Ramos (cell line): ENCODE measurements around the gene LARGE1.
"Not testable (repeated sequence)": the region's sequence is repeated elsewhere in the genome, so short reads cannot be mapped to it uniquely, and the experiment has no call there.

Experiments used
- in situ Hi-C: fragments of 300-500 bp; cut with MboI; formaldehyde crosslinking; loops from one replicate; pipeline ENCODE4 v1.14.3; 2022; ENCODE audit warnings: low sequenced_read_pairs; ENCODE audit not compliant: unreplicated experiment

Gene LARGE1

DNA sequence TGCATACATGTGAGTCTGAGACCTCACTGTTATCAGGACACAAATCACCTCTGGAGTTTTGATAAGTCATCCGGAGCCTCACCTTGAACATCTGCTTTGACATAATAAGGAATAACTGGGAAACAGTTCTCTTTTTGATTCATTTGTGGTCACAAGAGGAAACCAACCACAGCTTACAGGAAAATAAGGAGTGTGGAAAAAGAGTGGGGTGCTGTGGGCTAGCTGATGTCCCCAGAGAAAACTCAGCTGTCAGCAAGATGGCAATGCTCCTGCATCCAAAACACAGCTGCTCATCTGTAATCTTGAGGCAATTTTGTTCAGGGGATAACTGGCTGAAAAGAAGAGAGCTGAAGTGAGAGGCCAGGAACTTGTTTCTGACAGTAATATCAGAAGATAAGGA, 445.7 kb downstream of the LARGE1 start:
- in situ Hi-C loops: no loop called here

DNA sequence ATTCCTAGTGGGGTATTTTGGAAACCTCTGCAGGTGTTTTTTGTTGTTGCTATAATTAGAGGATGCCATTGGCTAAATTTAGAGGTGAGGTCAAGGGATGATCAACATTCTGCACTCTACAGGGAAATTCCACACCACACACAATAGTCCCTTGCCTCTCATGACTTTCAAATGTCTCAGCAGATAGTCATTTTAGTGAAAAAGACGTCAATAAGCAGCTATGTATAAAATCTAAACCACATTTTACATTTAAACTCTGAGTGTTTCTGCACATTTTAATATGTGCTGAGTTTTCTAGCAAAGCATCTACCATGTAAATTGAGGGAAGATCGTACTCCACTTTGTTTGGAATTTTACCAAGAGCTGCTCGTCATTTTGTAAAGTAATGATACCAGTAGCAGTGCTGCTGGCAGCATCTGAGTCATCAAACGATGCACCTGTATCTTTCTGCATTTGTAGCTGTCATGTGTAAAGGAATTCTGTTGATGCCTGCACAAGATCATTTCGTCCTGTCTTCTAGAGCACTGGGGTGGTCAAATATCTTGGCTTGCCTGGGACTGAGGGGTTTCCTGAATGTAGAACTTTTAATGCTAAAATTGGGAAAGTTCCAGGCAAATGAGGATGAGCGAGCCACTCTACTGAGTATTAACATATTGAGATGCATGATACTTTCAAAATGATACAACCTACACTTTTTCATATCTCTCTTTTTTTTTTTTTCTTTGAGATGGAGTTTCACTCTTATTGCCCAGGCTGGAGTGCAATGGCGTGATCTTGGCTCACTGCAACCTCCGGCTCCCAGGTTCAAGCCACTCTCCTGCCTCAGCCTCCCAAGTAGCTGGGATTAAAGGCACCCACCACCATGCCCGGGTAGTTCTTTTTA, 447.6 kb downstream of the LARGE1 start:
- in situ Hi-C loops: no loop called here

- in situ Hi-C loops: no loop called here
Measured at GRCh38 chr22:33470456-33470855, 449.8 kb downstream of the LARGE1 start.

DNA sequence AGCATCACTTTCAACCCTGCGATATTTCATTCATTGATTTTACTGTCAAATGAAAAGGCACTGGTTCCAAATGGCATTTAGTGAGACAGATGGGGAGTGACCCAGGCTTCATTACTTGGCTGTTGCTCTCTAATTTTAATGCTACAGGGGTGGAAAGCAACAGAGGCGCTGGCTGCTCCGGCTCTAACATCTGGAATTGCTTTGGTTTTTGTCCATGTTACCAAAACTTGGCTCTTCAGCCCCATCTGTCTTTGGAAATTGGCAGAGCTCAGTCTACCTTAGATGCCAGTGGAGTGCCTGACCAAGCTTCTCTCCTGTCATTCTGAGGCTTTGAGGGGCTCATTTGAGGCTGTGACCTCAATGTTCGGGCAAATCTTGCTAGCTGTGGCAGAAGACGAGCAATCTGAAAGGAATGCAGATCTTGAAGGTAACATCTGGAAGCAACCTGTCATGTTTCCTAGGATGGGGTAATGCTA, 452.6 kb downstream of the LARGE1 start:
- in situ Hi-C loops: no loop called here

- in situ Hi-C loops: no loop called here
Measured at GRCh38 chr22:33467080-33467479, 453.2 kb downstream of the LARGE1 start.

DNA sequence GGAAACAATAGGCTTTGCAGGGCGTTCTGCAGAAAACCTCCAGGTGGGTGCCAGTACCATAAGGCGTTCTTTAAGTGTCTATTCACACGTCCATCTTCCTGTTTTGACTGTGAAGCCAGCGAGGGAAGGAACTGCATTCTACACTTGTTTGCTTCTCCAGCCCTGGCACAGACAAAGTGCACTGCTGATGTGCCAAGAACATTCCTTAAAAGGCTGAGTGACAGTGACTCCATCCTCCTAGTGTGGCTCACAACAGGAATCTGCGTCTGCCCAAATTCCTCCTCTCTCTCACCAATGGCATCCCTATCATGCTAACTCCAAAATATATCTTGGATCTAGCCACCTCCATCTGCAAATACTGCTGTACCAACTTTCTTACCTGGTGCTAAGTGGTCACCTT, 454.7 kb downstream of the LARGE1 start:
- in situ Hi-C loops: no loop called here

GRCh38 chr22:33464698-33465097, 455.6 kb downstream of the LARGE1 start:
- in situ Hi-C loops: no loop called here

DNA sequence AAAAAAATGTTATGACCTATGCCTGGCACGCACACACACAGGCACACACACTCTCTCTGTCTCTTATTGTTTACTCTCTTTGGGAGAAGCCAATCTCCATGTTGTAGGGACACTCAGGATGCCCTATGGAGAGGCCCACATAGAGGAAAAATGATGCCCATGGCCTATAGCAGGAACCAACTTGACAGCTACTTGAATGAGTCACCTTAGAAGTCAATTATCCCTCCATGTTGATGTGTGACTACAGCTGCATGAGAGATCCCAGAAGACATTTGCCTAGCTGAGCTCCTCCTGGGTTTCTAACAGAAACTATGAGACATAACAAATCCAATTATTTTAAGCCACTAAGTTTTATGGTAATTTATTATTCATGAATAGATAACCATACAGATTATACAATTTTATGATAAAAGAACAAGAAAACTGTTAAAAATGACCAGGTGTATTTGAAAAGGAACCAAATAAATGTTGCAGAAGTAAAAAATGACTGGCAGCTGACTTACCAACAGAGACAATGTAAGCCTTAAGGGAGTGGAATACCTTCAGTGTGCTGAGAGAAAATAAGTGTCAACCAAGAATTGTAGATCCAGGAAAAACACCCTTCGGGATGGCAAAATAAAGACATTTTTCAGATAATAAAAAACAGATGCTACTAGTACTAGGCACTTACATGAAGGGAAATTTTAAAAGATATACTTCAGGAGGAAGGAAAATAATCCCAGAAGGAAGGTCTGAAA, 458.4 kb downstream of the LARGE1 start:
- in situ Hi-C loops: no loop called here

DNA sequence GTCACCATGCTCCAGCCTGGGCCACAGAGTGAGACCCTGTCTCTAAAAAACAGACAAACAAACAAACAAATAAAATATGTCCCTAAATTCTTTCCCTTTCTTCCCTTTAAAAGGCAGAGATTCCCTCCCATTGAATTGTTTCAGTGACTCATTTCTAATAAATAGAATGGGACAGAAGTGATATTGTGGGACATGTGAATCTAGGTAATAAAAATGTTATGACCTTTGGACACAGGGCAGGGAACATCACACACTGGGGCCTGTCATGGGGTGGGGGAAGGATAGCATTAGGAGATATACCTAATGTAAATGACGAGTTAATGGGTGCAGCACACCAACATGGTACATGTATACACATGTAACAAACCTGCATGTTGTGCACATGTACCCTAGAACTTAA, 459.0 kb downstream of the LARGE1 start:
- in situ Hi-C loops: not testable (repeated sequence)

DNA sequence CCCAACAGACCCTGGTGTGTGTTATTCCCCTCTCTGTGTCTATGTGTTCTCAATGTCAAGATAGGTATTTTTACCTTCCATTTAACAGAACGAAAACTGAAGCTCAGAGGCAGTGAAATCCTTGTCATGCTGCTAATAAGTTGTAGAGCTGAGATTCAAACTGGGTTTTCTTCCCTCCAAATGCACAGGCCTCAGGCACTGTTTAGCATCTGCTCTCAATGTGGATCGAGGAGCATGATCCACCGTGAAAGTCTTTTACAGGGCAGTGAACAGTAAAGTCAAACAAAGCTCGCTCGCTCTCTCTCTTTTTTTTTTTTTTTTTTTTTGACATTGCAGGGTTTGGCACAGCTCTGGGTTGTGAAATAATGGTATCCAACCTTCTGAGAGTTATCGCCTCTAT, 461.1 kb downstream of the LARGE1 start:
- in situ Hi-C loops: no loop called here

DNA sequence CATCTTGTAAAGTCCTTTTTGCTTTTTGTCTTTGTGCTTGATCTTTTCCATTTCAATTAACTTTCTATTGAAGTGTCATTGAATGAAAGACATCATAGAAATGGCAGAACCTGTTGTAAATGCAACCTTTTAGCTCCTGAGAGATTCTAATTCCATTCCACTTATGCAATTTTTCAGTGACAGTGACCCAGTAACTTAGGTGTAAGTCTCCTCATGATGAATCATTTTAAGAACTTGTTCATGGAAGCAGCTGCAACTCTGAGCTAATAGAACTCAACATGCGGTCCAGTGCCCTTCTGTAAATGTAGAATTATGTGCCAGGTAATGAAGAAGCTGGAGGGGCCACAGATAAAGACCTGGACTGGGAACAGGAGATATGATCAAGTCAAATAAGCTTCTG, 463.8 kb downstream of the LARGE1 start:
- in situ Hi-C loops: no loop called here

- in situ Hi-C loops: no loop called here
Measured at GRCh38 chr22:33455036-33455435, 465.2 kb downstream of the LARGE1 start.

DNA sequence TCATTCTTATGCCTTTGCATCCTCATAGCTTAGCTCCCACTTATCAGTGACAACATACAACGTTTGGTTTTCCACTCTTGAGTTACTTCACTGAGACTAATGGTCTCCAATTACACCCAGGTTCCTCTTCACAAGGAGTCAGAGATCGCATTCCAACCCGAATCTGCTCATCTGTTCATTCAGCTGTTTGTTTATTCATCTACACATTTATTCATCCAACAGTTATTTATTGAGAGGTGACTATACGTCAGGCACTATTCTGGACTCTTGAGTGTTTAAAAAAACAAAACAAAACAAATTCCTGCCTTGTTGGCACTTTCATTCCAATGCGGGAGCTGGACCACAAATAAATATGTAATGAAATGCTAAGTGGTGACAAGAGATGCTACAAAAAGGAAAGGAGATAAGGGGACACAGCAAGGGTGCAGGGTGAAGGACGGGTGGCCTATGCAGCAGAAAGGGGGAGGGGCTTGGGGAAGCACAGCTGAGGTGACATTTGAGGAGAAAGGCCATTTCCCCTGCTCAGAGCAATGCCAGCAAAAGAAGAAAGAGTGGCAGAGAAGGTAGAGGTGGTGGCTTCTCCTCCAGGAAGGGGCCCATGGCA, 468.3 kb downstream of the LARGE1 start:
- in situ Hi-C loops: no loop called here

DNA sequence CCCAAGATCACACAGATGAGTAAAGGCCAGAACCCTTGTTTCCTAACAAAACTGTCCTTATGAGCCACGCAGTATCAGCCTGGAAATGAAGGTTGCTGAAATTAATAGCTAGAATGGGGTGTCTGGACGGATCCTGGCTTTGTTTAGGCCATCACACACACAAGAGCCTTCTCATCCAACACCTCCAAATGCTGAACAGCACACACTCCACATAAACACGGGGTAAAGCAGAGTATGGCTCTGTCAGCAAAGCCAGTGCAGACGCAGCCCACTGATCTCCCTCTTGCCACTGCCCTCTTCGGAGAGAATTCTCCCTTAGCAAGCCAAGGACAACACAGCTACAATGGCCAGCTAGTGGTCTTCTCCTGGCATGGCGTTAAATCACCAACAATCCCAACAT, 469.5 kb downstream of the LARGE1 start:
- in situ Hi-C loops: no loop called here

- in situ Hi-C loops: no loop called here
Measured at GRCh38 chr22:33447733-33448132, 472.5 kb downstream of the LARGE1 start.

DNA sequence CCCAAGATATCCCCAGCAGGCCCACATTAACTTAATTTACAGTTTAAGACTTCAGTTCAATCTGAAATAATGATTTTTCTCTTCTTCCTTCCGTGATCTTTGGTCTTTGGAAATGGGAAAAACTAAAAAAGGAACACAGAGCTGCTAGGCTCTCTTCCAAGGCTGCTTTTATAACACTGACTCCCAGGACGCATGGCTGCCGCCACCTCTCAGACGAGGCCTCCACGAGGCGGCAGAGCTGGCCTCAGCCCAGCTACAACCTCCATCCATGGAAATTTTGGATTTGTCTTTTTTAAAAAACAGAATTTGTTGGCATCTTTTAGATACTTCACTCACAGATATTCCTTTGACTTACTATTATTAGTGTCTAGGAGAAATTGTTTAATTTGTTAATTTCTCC, 476.6 kb downstream of the LARGE1 start:
- in situ Hi-C loops: no loop called here

GRCh38 chr22:33440756-33441155, 479.5 kb downstream of the LARGE1 start:
- in situ Hi-C loops: no loop called here

- in situ Hi-C loops: no loop called here
Measured at GRCh38 chr22:33438273-33438672, 482.0 kb downstream of the LARGE1 start.

DNA sequence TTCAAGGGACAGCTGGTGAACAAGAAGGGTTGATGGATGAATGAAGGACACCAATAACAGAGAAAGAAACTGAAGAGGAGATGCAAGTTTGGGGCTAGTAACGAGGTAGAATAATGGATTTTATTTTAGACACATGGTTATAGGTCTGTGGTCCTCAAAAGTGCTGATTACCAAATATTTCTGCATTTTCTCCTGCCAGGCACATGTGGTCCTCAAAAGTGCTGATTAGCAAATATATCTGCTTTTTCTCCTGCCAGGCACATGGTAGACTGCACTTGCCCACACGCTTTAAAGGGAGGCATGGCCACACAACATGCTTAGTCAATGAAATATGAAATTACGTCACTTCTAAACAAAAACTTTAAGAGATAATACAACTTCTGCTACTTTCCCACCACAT, 489.0 kb downstream of the LARGE1 start:
- in situ Hi-C loops: no loop called here

- in situ Hi-C loops: no loop called here
Measured at GRCh38 chr22:33429281-33429680, 491.0 kb downstream of the LARGE1 start.

DNA sequence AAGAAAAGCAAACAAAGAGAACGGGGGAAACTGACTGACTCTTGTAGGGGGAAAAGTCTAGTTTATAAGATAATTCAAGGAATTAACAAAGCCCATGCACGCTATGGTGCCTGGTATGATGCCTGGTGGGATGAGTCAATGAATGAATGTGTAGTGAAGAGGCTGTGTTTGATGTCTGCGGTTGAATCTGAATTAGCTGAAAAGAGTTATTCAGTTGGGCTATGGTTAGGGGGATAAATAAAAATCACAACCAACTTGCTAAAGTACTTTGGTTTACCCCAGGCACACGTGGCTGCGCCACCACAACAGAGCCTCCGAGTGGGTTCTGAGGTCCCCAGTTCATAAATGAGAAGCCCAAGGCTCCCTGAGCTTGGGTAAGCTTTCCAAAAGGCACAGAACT, 492.8 kb downstream of the LARGE1 start:
- in situ Hi-C loops: no loop called here
